GM19324 (cell line): ENCODE measurements around the gene REEP3.
"Not testable (repeated sequence)": the region's sequence is repeated elsewhere in the genome, so short reads cannot be mapped to it uniquely, and the experiment has no call there.

Experiments used
- ATAC-seq: cut with Tn5 transposase; IDR thresholded peaks from one replicate; pipeline ENCODE4 v1.9.1; 2021; ENCODE audit warnings: mild to moderate bottlenecking, moderate library complexity; ENCODE audit not compliant: unreplicated experiment, low FRiP score

Gene REEP3, protein sequence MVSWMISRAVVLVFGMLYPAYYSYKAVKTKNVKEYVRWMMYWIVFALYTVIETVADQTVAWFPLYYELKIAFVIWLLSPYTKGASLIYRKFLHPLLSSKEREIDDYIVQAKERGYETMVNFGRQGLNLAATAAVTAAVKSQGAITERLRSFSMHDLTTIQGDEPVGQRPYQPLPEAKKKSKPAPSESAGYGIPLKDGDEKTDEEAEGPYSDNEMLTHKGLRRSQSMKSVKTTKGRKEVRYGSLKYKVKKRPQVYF

DNA sequence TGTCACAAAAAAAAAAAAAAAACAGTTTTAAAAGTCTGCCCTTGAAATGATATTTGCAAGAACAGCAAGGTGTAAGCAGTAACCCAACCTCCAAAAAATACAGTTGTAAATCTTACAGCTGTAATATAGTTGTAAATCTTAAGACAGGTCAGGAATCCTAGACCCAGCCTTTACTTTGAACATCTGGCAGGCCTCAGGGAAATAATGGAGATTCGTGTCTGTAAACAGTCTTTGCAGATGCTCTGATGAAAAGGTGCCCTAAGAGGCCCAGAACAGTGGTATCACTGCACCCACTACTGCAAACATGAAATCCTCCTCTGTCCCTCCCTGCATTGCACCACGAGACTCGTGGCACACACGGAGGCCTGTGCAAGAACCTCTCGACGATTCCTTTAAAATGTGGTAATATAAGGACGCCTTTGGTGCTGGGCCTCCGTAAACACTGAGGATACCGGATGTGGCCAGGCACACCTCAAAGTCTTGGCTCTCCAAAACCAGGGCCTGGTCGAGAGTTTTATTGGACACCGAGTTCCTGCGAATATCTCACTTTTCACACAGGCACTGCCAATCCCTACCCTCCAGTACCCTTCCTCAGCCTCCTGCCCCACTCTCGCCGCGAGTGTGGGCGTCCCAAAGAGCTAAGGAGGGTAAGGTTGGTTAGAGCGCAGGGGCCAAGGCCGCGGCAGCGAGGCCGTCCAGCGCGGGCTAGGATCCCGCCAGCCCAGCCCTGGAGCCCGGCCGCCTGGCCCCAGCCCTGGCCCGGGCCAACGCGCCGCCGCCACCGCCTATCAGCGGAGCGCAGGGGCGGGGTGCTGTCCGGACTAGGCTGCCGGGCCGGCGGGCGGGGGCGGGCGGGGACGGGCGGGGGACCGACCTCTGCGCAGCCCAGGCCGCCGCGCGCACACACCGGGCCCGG is at the start of gene REEP3:
REEP3 (plus strand) TSS at position 902 of the 916 bp plus-strand sequence. CDS start 145 bp downstream, outside the sequence.
- peak; percentile 83 for ATAC-seq

DNA sequence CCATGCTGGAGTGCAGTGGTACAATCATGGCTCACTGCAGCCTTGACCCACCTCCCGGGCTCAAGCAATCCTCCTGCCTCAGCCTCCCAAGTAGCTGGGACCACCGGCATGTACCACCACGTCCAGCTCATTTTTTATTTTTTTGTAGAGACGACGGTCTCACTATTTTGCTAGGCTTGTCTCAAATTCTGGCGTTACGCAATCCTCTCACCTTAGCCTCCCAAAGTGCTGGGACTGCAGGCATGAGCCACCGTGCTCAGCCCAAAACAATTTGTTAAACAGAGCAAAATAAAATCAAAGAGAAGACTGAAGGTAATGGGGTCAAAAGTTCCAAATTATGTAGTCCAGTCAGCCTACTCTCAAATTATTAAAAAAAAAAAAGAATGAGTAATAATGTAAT is 46.7 kb upstream of the REEP3 start:
- ATAC-seq, result no peak

DNA sequence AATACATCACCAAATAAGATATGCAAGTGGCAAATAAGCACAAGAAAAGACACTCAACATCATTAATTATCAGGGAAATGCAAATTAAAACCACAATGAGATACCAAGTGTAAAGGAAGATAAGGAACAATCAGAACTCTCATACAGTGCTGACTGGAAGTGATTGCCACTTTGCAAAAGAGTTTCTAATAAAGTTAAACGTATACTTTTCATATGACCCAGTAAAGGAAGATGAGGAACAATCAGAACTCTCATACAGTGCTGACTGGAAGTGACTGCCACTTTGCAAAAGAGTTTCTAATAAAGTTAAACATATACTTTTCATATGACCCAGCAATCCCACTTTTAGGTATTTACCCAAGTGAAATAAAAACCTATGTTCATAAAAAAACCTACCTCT is 43.3 kb upstream of the REEP3 start:
- ATAC-seq, result no peak

DNA sequence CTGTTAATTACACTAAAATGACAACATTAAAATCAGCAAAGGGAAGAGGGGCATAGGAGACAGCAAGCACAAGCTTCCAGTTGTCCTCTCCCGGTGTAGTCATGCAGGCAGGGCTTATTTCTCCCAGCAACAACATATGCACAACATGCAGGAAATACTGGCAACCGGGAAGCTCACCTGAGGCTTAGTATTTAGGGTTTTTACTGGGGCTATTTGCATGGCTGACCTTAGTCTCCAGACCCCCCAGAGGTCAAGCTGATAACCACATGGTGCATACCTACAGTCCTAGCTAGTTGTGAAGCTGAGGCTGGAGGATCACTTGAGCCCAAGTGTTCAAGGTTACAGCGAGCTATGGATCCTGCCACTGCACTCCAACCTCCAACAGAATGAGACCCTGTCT is 42.6 kb upstream of the REEP3 start:
- ATAC-seq, result no peak

DNA sequence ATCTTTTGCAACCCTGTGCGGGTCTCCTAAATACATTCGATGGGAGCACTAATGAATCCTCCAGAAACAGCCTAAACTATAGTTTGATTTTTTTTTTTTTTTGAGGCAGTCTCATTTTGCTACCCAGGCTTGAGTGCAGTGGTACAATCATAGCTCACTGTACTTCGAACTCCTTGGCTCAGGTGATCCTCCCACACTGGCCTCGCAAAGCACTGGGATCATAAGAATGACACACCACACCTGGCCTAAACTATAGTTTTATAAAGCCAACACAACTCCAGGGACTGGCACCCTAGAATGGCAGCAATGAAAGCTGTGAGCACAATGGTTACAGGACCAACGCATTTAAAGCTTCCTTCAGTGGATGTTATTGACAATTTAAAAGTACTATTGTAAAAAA is 41.0 kb upstream of the REEP3 start:
- no peak for ATAC-seq

DNA sequence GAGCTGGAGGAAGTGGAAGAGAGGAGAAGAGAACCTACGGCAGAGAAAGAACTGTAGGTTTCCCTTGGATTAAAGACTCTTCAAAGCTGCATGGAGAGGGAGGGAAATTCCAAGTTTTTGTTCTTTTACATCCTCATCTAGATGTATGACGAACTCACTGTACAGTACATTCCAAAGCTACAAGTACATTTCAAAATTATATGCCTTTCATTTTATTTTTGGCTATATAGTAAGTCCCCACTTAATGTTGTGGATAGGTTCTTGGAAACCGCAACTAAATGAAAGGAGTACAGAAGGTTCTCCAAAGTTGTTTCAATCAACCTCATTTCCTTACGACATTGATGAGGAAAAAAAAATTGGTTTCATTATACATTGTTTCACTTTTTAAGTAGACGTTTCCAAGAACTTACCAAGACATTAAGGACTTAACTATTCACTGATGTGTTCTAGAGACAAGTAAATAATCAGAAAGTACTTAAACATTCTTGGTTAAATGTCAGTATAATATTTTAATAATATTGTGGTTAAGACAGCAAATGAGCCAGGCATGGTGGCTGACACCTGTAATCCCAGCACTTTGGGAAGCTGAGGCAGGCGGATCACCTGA is 39.3 kb upstream of the REEP3 start:
- ATAC-seq, result no peak

DNA sequence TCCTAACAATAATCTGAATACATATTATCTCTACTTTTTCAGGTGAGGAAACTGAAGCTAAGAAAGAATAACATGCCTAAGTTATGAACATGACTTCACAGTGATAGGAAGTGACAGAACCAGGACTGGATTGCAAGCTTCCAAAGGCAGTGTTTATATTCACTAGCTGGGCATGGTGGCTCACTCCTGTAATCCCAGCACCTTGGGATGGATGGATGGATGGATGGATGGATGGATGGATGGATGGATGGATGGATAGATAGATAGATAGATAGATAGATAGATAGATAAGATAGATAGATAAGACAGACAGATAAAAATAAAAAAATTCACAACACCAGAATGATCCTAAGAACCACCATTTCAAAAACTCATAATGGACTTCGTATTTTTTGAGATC is 37.2 kb upstream of the REEP3 start:
- no peak for ATAC-seq

DNA sequence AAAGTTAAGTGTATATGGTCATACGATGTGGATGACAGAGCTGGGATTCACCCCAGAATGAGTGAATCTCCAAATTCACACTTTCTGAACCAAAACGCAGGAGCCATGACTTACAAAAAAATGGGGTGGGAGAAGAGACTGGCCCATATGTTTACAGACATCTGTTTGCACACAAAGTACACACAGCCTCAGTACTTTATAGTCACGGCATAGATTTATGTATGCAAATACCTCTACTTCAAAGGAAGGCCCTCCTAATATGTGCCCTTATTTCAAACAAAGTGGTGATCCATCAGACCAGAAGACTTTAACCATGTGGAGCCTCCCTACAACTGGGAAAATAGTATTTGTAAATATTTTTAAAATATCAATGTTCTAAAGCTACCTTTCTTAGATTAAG is 33.2 kb upstream of the REEP3 start:
- no peak for ATAC-seq

DNA sequence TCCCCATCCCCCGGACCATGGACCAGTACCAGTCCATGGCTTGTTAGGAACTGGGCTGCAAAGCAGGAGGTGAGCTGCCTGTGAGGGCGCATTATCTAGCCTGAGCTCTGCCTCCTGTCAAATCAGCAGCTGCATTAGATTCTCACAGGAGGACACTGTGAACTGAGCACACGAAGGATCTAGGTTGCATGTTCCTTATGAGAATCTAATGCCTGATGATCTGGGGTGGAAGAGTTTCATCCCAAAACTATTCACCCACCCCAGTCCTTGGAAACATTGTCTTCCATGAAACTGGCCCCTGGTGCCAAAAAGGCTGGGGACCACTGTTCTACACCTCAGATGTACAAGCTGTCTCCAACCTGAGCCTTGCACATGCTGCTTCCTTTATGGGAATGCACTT is 31.4 kb upstream of the REEP3 start:
- no peak for ATAC-seq

DNA sequence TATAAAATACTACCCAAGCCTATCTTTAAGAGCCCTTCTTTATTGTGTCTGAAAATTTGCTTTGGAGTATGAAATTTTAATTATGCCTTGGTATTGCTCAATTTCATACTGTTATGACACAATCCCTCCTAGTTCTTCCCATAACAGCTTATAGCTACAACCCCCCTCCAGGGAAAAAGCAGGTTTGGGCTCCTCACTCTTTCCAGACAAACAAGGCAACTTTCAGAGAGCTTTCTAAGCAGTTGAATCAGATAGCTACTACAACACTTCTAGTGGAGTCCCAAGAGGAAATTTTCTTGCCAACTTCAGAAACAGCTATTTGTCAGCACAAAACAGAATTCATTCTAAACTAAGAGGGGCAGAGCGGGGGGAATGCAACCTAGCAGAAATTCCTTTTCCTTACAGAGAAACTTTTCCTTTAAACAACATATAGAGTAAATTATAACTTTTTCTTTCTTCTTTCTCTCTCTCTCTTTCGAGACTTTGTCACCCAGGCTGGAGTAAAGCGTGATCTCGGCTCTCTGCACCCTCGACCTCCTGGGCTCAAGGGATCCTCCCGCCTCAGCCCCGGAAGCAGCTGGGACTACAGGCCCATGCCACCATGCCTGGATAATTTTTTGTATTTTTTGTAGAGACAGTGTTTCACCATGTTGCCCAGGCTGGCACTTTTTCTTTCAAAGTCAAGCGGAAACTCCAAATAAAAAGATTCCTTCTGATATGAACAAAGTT is 29.4 kb upstream of the REEP3 start:
- ATAC-seq, result no peak

DNA sequence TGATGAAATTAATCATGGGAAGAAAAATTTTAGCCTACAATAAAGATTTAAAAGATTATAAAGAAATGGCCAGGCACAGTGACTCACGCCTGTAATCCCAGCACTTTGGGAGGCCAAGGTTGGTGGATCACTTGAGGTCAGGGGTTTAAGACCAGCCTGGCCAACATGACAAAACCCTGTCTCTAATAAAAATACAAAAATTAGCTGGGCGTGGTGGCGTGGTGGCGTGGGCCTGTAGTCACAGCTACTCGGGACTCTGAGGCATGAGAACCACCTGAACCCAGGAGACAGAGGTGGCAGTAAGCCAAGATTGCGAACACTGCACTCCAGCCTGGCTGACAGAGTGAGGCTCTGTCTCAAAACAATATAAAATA is 28.9 kb upstream of the REEP3 start:
- ATAC-seq, result not testable (repeated sequence)

DNA sequence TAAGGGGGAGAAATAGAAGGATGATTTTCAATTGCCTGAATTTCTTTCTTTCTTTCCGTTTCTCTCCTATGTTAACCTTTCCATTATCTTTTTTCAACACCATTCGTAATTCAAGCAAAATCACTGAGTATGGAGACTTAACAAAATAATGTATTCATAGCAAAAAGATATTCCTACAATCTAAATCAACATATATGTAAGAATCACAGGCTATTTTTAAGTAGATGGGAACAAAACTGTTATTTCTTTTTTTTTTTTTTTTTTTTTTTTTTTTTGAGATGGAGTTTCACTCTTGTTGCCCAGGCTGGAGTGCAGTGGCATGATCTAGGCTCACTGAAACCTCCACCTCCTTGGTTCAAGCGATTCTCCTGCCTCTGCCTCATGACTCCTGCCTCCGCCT is 28.2 kb upstream of the REEP3 start:
- ATAC-seq, result no peak

DNA sequence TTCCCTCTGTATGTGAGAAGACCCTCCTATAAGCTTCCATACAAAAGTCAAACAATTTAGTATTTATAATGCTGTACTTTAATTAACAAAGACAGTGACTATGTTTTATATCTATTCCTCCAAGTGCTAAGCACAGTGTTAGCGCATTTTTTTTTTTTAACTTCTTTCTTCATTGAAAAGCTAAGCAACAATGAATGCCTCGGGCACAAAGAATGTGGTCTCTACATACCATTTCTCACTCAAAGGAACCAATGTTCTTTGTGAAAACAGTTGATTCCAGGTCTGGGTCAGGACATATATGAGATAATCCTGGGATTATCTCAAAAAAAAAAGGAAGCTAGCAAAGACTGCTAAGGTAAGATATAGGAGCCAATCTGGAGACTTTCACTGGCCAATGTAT is 26.2 kb upstream of the REEP3 start:
- ATAC-seq, result no peak

DNA sequence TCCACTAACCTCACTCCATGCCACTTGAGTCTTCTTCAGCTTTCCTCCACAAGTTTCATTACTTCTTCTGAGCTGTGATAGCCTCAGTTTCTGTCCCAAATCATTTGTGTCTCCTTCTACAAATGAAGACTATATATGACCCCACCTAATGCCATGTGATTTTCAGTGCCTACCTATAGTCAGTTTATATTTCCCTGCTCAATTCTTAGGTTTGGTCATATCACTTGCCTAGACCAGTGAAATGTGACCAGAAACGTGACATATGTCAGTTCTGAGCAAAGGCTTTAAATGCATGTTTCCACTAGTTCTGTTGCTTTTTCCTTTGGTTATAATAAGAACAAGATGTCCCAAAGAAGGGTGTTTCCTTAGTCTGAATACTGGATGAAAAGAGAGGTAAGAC is 24.6 kb upstream of the REEP3 start:
- no peak for ATAC-seq

DNA sequence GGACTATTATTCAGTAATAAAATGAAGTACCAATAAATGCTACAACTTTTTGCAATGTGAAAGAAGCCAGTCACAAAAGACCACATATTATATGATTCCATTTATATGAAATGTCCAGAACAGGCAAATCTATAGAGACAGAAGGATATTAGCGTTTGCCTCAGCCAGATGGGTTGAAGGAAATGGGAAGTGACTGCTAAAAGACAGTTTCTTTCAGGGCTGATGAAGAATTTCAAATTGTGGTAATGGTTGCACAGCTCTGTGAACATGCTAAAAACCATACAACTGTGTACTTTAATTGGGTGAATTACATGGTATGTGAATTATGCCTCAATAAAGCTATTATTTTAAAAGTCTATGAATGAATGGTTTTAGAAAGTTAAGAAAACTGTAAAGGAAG is 23.9 kb upstream of the REEP3 start:
- no peak for ATAC-seq

DNA sequence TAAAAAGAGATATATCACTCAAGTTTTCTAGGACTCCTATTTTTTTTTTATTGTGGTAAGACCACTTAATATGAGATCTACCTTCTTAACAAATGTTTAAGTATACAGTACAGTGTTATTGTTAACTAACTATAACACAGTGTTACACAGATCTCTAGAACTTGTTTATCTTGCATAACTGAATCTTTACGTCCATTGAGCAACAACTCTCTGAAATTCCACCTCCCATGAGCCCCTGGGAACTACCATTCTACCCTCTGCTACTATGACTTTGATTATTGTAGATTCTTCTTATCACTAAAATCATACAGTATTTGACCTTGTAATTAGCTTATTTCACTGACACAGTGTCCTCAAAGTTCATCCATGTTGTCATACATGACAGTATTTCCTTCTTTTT is 22.5 kb upstream of the REEP3 start:
- ATAC-seq, result no peak

DNA sequence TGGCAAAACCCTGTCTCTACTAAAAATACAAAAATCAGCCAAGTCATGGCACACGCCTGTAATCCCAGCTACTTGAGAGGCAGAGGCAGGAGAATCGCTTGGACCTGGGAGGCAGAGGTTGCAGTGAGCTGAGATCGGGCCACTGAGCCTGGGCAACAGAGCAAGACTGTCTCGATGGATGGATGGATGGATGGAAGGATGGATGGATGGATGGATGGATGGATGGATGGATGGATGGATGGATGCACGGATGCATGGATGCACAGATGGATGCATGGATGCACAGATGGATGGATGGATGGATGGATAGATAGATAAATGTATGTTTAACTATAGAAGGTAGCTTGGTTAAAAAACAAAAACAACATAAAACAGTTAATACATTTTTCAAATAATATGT is 20.6 kb upstream of the REEP3 start:
- not testable (repeated sequence) for ATAC-seq

DNA sequence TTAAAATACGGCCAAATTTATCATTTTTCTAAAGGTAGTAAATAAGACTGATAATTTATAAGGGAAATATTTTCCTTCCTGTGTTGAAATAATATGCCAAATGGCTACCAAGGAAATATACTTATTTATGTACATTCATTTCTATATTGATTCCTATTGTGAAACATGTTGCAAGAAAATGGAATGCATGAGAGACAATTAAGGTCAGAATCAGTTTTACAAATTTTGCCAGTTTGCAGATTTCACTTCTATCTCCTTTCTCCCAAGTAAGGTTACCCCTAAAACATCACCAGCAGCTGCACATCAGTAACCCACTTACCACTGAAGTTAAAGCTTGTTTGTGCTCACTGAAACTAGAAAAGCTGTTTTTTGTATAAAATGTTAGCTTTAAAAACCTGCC is 19.2 kb upstream of the REEP3 start:
- no peak for ATAC-seq

DNA sequence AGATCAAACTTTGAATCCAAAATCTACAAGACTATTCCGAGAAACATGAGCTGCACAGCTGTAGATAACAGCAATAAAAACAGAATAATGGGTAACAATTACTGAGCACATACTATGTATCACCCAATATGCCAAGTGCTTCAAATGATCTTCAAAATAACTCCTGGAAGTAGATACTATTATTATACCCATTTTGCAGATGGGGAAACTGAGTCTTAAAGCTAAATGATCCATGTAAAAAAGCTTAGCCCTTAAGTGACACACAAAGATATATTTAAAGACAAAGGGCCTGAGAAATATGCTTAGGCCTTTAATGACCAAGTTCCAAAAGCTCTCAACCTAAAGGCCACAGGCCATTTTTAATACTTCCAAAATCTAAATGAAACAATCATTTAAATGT is 18.4 kb upstream of the REEP3 start:
- no peak for ATAC-seq

DNA sequence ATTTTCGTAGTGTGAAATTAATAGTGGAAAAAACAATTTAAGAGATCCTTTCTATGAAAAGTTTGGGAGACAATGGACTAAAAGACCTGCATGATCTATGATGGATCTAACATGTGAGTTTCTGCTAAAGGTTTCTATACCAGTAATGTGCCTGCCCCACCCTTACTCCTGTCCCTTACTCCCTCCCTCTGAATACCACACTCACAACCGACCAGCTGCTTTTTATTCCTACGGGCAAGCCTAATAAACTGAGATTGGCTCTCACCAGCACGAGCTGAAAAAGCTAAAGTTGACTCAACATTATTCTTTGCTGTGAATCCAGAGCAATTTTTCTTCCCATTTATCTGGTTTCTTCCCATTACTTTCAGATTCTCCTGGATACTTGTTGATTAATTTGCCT is 17.8 kb upstream of the REEP3 start:
- no peak for ATAC-seq
